ENCODE results near the gene NOP53.

DNA sequence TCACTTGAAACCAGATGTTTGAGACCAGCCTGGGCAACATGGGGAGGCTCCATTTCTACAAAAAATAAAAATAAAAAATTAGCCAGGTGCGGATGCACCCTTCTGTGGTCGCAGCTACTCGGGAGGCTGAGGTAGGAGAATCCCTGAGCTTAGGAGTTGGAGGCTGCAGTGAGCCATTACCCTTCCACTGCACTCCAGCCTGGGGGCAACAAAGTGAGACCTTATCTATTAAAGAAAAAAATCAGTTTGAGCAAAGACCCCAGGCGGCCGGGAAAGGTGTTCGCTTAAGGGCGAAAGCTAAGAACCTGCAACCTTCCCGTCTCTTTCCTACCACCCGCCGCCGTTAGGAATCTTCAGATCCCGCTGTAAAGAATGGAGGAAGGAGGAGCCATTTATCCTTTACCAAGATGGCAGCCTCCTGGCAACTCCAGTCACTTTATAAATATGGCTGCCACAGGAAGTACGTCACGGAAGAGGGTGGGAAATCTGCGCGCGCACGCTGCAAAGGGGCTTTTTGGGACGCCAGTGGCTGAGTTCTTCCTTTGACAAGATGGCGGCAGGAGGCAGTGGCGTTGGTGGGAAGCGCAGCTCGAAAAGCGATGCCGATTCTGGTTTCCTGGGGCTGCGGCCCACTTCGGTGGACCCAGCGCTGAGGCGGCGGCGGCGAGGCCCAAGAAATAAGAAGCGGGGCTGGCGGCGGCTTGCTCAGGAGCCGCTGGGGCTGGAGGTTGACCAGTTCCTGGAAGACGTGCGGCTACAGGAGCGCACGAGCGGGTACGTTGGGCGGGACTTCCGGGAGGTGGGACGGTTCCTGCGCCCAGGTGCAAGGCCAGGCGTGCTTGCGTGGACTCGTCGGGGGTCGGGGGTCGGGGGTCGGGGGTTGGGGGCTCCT lies at the start of gene NOP53:
- TF ChIP-seq CTCF (conservative IDR thresholded peaks at IDR 0.05; ENCODE audit: low read length), result no peak
- no peak for TF ChIP-seq EZH2phosphoT487 (IDR thresholded peaks at IDR 0.05; ENCODE audit: borderline replicate concordance)
